22Rv1 (cell line): Measurements from ENCODE around the gene KLHL29.
A peak's percentile ranks its signal among the peaks of the same experiment; 100 is the strongest.

Experiments
- H3K27ac ChIP-seq: fragments of 450-650 bp; 2 replicates; pipeline ENCODE4 v1.5.1; 2017
- CTCF ChIP-seq: fragments of 450-650 bp; IDR thresholded peaks from 2 replicates; pipeline ENCODE4 v1.5.1; 2017; ENCODE audit warnings: mild to moderate bottlenecking
- ZFX ChIP-seq: fragments of 450-650 bp; IDR thresholded peaks from 2 replicates; pipeline ENCODE4 v1.6.1; 2017; ENCODE audit warnings: antibody characterized with exemption, borderline replicate concordance

KLHL29 gene

GRCh38 chr2:23630961-23631360, 246.0 kb downstream of the KLHL29 start:
- TF ChIP-seq ZFX (no peak), CTCF (no peak)

GRCh38 chr2:23631389-23631788, 246.4 kb downstream of the KLHL29 start:
- no peak for TF ChIP-seq CTCF
- no peak for TF ChIP-seq ZFX
- H3K27ac ChIP-seq, result no peak overlapping the region

More at GRCh38 chr2:23630961-23631360, 246.0 kb downstream of the KLHL29 start:
- H3K27ac ChIP-seq, result no peak overlapping the region

- no peak for TF ChIP-seq CTCF
- TF ChIP-seq ZFX, result no peak
- no peak overlapping the region for H3K27ac ChIP-seq
These were observed 247.4 kb downstream of the KLHL29 start for GRCh38 chr2:23632386-23632785.

GRCh38 chr2:23632831-23633395, 247.9 kb downstream of the KLHL29 start:
- TF ChIP-seq CTCF, result no peak
- TF ChIP-seq ZFX, result no peak
- H3K27ac ChIP-seq, result no peak overlapping the region

GRCh38 chr2:23633966-23634365, 249.0 kb downstream of the KLHL29 start:
- no peak overlapping the region for H3K27ac ChIP-seq
- TF ChIP-seq CTCF (no peak), ZFX (no peak)

GRCh38 chr2:23635442-23636340, 250.7 kb downstream of the KLHL29 start:
- no peak overlapping the region for H3K27ac ChIP-seq
- no peak for TF ChIP-seq ZFX
- TF ChIP-seq CTCF, result no peak

GRCh38 chr2:23636426-23636825, 251.4 kb downstream of the KLHL29 start:
- no peak overlapping the region for H3K27ac ChIP-seq
- TF ChIP-seq CTCF (0 out of 2 replicates have a peak, but pooled peaks have one; percentile 24), ZFX (no peak)
